SK-N-SH treated with all-trans-retinoic acid at 6 μM for 48 hours (cell line): ENCODE results near the gene BCO2.

Experiments
- ATAC-seq: fragments of 200-7000 bp; cut with Tn5 transposase; 3 replicates; pipeline ENCODE4 v1.9.1; 2020; ENCODE audit warnings: mild to moderate bottlenecking, moderate library complexity
- ARNTL ChIP-seq: fragments of 450-650 bp; formaldehyde crosslinking; IDR thresholded peaks from 2 replicates; pipeline ENCODE4 v1.5.0; 2020; ENCODE audit warnings: low read depth, mild to moderate bottlenecking, moderate library complexity, borderline replicate concordance
- BACH2 ChIP-seq: fragments of 250-450 bp; sonication (Bioruptor Pico); IDR thresholded peaks from 2 replicates; pipeline ENCODE4 v1.9.0; 2021; ENCODE audit warnings: mild to moderate bottlenecking, borderline replicate concordance
- CREB5 ChIP-seq: fragments of 250-450 bp; sonication (Bioruptor Pico); IDR thresholded peaks from 2 replicates; pipeline ENCODE4 v1.5.1; 2020; ENCODE audit warnings: low read depth, mild to moderate bottlenecking, moderate library complexity
- CSDC2 ChIP-seq: fragments of 250-450 bp; sonication (Bioruptor Pico); IDR thresholded peaks from 2 replicates; pipeline ENCODE4 v1.5.0; 2020; ENCODE audit warnings: mild to moderate bottlenecking, moderate library complexity
- CSRNP3 ChIP-seq: fragments of 250-450 bp; sonication (Bioruptor Pico); IDR thresholded peaks from 2 replicates; pipeline ENCODE4 v1.5.1; 2021; ENCODE audit warnings: mild to moderate bottlenecking, moderate library complexity
- ESRRG ChIP-seq: fragments of 250-450 bp; sonication (Bioruptor Pico); IDR thresholded peaks from 2 replicates; pipeline ENCODE4 v1.6.1; 2021; ENCODE audit warnings: mild to moderate bottlenecking
- GLIS3 ChIP-seq: fragments of 250-450 bp; sonication (Bioruptor Pico); IDR thresholded peaks from 2 replicates; pipeline ENCODE4 v1.5.0; 2020; ENCODE audit warnings: mild to moderate bottlenecking, moderate library complexity
- ISL1 ChIP-seq: fragments of 250-450 bp; sonication (Bioruptor Pico); IDR thresholded peaks from 2 replicates; pipeline ENCODE4 v2.1.2; 2022; ENCODE audit warnings: mild to moderate bottlenecking, moderate library complexity
- POU6F1 ChIP-seq: fragments of 250-450 bp; sonication (Bioruptor Pico); IDR thresholded peaks from 2 replicates; pipeline ENCODE4 v1.8.0; 2021; ENCODE audit warnings: low read depth, mild to moderate bottlenecking, moderate library complexity, borderline replicate concordance
- PPARA ChIP-seq: fragments of 250-450 bp; sonication (Bioruptor Pico); IDR thresholded peaks from 2 replicates; pipeline ENCODE4 v1.5.0; 2020; ENCODE audit warnings: mild to moderate bottlenecking, borderline replicate concordance
- RARB ChIP-seq: fragments of 250-450 bp; sonication (Bioruptor Pico); IDR thresholded peaks from 2 replicates; pipeline ENCODE4 v1.8.0; 2021; ENCODE audit warnings: mild to moderate bottlenecking, moderate library complexity
- SNAI2 ChIP-seq: fragments of 250-450 bp; sonication (Bioruptor Pico); IDR thresholded peaks from 2 replicates; pipeline ENCODE4 v1.5.0; 2020; ENCODE audit warnings: mild to moderate bottlenecking, moderate library complexity
- TCF4 ChIP-seq: fragments of 250-450 bp; sonication (Bioruptor Pico); IDR thresholded peaks from 2 replicates; pipeline ENCODE4 v1.8.0; 2021; ENCODE audit warnings: mild to moderate bottlenecking, moderate library complexity, borderline replicate concordance
- TOX ChIP-seq: fragments of 250-450 bp; sonication (Bioruptor Pico); IDR thresholded peaks from 2 replicates; pipeline ENCODE4 v1.8.0; 2021; ENCODE audit warnings: mild to moderate bottlenecking, moderate library complexity, borderline replicate concordance
- TSHZ2 ChIP-seq: fragments of 250-450 bp; sonication (Bioruptor Pico); IDR thresholded peaks from 2 replicates; pipeline ENCODE4 v1.5.0; 2020; ENCODE audit warnings: mild to moderate bottlenecking, moderate library complexity
- ZC3H10 ChIP-seq: fragments of 250-450 bp; sonication (Bioruptor Pico); IDR thresholded peaks from 2 replicates; pipeline ENCODE4 v1.5.1; 2021; ENCODE audit warnings: mild to moderate bottlenecking, moderate library complexity
- ZFP3 ChIP-seq: fragments of 250-450 bp; sonication (Bioruptor Pico); IDR thresholded peaks from 2 replicates; pipeline ENCODE4 v1.5.0; 2020; ENCODE audit warnings: mild to moderate bottlenecking, moderate library complexity
- ZFP30 ChIP-seq: fragments of 450-650 bp; formaldehyde crosslinking; IDR thresholded peaks from 2 replicates; pipeline ENCODE4 v1.5.0; 2022; ENCODE audit warnings: mild to moderate bottlenecking, moderate library complexity
- ZNF565 ChIP-seq: fragments of 450-650 bp; formaldehyde crosslinking; conservative IDR thresholded peaks from 2 replicates; pipeline ENCODE4 v1.5.0; 2020; ENCODE audit warnings: low read depth, mild to moderate bottlenecking, moderate library complexity
- ZNF70 ChIP-seq: fragments of 450-650 bp; formaldehyde crosslinking; IDR thresholded peaks from 2 replicates; pipeline ENCODE4 v1.5.0; 2020; ENCODE audit warnings: mild to moderate bottlenecking, moderate library complexity
- ZNF8 ChIP-seq: fragments of 450-650 bp; formaldehyde crosslinking; IDR thresholded peaks from 2 replicates; pipeline ENCODE4 v1.5.0; 2020; ENCODE audit warnings: mild to moderate bottlenecking, moderate library complexity

BCO2 gene

GRCh38 chr11:112235750-112236390, 60.6 kb downstream of the BCO2 start:
- ATAC-seq, result no peak
- no peak for TF ChIP-seq ZNF565

- TF ChIP-seq GLIS3 (no peak), POU6F1 (CRISPR knock-in tag) (no peak), CSRNP3 (CRISPR knock-in tag) (no peak), ZC3H10 (CRISPR knock-in tag) (no peak), ZNF70 (no peak), TCF4 (no peak), BACH2 (CRISPR knock-in tag) (no peak), ZNF8 (CRISPR knock-in tag) (no peak), ESRRG (no peak), TOX (CRISPR knock-in tag) (no peak), ARNTL (CRISPR knock-in tag) (no peak)
Observed at GRCh38 chr11:112237451-112237850, 62.1 kb downstream of the BCO2 start.

GRCh38 chr11:112238041-112238440, 62.7 kb downstream of the BCO2 start:
- ATAC-seq, result no peak
- TF ChIP-seq ESRRG (no peak), ZNF8 (CRISPR knock-in tag) (no peak), TOX (CRISPR knock-in tag) (no peak), ARNTL (CRISPR knock-in tag) (no peak), SNAI2 (no peak), CSRNP3 (CRISPR knock-in tag) (no peak), CSDC2 (CRISPR knock-in tag) (no peak), ZFP30 (CRISPR knock-in tag) (no peak), TCF4 (no peak)

More at GRCh38 chr11:112237451-112237850, 62.1 kb downstream of the BCO2 start:
- ATAC-seq, result no peak

- ATAC-seq, result no peak
- TF ChIP-seq ZFP3, result no peak
- TF ChIP-seq ZNF8 (CRISPR knock-in tag), result no peak
- TF ChIP-seq ISL1 (CRISPR knock-in tag), result peak; percentile 30; the same call in 1 of the 2 replicates
Observed at GRCh38 chr11:112241486-112241885, 66.2 kb downstream of the BCO2 start.

GRCh38 chr11:112247201-112247600, 71.9 kb downstream of the BCO2 start:
- no peak for TF ChIP-seq TSHZ2 (CRISPR knock-in tag)
- TF ChIP-seq ESRRG, result no peak
- TF ChIP-seq ISL1 (CRISPR knock-in tag), result no peak
- no peak for TF ChIP-seq ZNF565
- no peak for TF ChIP-seq ZC3H10 (CRISPR knock-in tag)
- TF ChIP-seq RARB (CRISPR knock-in tag), result no peak
- TF ChIP-seq BACH2 (CRISPR knock-in tag), result no peak
- no peak for TF ChIP-seq CSRNP3 (CRISPR knock-in tag)
- no peak for TF ChIP-seq ZNF8 (CRISPR knock-in tag)
- no peak for TF ChIP-seq TOX (CRISPR knock-in tag)
- no peak for TF ChIP-seq GLIS3
- TF ChIP-seq CREB5 (CRISPR knock-in tag), result no peak
- no peak for TF ChIP-seq PPARA
- no peak for TF ChIP-seq CSDC2 (CRISPR knock-in tag)
- ATAC-seq, result no peak
